SJCRH30 (cell line): ENCODE results near the gene NPHP4. TPM values are rescaled to one million over a fixed set of nuclear protein-coding genes. Genes with fewer than 3 reads are reported as not detected.
"Not testable (repeated sequence)": the region's sequence is repeated elsewhere in the genome, so short reads cannot be mapped to it uniquely, and the experiment has no call there.

Source experiments
- DNase-seq, 2 experiments: peaks; one replicate each; pipeline ENCODE4 v3.0.0-alpha.2; 2015 to 2020
- H3K27ac ChIP-seq: fragments of 250-450 bp; sonication (Bioruptor Pico); 2 replicates; pipeline ENCODE4 v1.5.1; 2020; ENCODE audit warnings: mild to moderate bottlenecking, moderate library complexity
- H3K27me3 ChIP-seq: fragments of 250-450 bp; sonication (Bioruptor Pico); 2 replicates; pipeline ENCODE4 v1.5.1; 2020; ENCODE audit warnings: mild to moderate bottlenecking, moderate library complexity
- H3K36me3 ChIP-seq: fragments of 250-450 bp; sonication (Bioruptor Pico); 2 replicates; pipeline ENCODE4 v1.5.1; 2020; ENCODE audit warnings: mild to moderate bottlenecking, moderate library complexity
- H3K4me1 ChIP-seq: fragments of 250-450 bp; sonication (Bioruptor Pico); 2 replicates; pipeline ENCODE4 v1.5.1; 2020; ENCODE audit warnings: mild to moderate bottlenecking, moderate library complexity
- H3K4me3 ChIP-seq: fragments of 250-450 bp; sonication (Bioruptor Pico); 2 replicates; pipeline ENCODE4 v1.5.1; 2020; ENCODE audit warnings: mild to moderate bottlenecking, moderate library complexity
- H3K9me3 ChIP-seq: fragments of 250-450 bp; sonication (Bioruptor Pico); replicated peaks from 2 replicates; pipeline ENCODE4 v1.5.1; 2020; ENCODE audit warnings: mild to moderate bottlenecking, moderate library complexity
- total RNA-seq: library from RNA; depleted of rRNA; stranded (reverse); fragments of >200 nt; shearing (Covaris generic); gene quantifications from 2 replicates; pipeline ENCODE4 v1.2.3, GENCODE V29; 2014

Gene NPHP4
- total RNA-seq, 1 experiment from 2014 or later, result 7.3 TPM

DNA sequence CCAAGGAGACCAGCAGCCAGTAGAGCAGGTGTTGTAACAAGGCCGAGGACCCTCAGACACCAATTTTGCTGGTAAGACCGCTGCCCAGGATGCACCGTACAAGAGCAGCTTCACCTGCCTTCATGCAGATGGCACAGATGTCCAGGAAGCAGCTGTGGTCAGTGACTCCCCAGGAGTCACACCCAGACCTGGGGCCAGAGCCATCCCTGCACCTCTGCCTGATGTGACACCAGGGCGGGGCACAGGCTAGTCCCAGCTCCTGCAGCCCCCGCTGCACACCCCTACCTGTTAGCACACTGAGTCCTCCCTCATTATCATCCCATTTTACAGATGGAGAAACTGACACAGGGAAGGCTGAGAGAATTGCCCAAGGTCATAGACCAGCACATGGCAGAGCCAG, 37.1 kb upstream of the NPHP4 start:
- H3K36me3 ChIP-seq, result no peaks in the 10 kb centered on the region
- no peak overlapping the region for H3K27ac ChIP-seq
- H3K27me3 ChIP-seq, result peaks cover 3% of the 10 kb centered on the region; the same call in 1 of the 2 replicates

GRCh38 chr1:6028042-6028850, 36.0 kb upstream of the NPHP4 start:
- Histone ChIP-seq H3K4me1 (peaks cover 7% of the 10 kb centered on the region; the same call in 1 of the 2 replicates), H3K27me3 (0 out of 2 replicates have a peak, but pooled peaks cover 3% of the 10 kb centered on the region), H3K4me3 (no peak overlapping the region), H3K36me3 (no peaks in the 10 kb centered on the region), H3K27ac (no peak overlapping the region), H3K9me3 (no peaks in the 10 kb centered on the region)
- DNase-seq, result no peak

More for the DNA sequence above, 37.1 kb upstream of the NPHP4 start:
- peaks cover 7% of the 10 kb centered on the region; the same call in 1 of the 2 replicates for H3K4me1 ChIP-seq
- no peak overlapping the region for H3K4me3 ChIP-seq
- H3K9me3 ChIP-seq, result no peaks in the 10 kb centered on the region
- DNase-seq, result no peak

- Histone ChIP-seq H3K36me3 (no peaks in the 10 kb centered on the region), H3K4me1 (peaks cover 7% of the 10 kb centered on the region; the same call in 1 of the 2 replicates), H3K27me3 (0 out of 2 replicates have a peak, but pooled peaks cover 3% of the 10 kb centered on the region), H3K9me3 (no peaks in the 10 kb centered on the region), H3K27ac (no peak overlapping the region), H3K4me3 (no peak overlapping the region)
- DNase-seq, result no peak
These were observed 35.4 kb upstream of the NPHP4 start for GRCh38 chr1:6027591-6027990.

- H3K4me1 ChIP-seq, result peaks cover 7% of the 10 kb centered on the region; the same call in 1 of the 2 replicates
- peak; percentile 35 to 52 for DNase-seq
- no peak overlapping the region for H3K4me3 ChIP-seq
- H3K9me3 ChIP-seq, result no peaks in the 10 kb centered on the region
- no peak overlapping the region for H3K27ac ChIP-seq
- 0 out of 2 replicates have a peak, but pooled peaks cover 3% of the 10 kb centered on the region for H3K27me3 ChIP-seq
- no peaks in the 10 kb centered on the region for H3K36me3 ChIP-seq
These were observed 34.0 kb upstream of the NPHP4 start for GRCh38 chr1:6026095-6026809.

DNA sequence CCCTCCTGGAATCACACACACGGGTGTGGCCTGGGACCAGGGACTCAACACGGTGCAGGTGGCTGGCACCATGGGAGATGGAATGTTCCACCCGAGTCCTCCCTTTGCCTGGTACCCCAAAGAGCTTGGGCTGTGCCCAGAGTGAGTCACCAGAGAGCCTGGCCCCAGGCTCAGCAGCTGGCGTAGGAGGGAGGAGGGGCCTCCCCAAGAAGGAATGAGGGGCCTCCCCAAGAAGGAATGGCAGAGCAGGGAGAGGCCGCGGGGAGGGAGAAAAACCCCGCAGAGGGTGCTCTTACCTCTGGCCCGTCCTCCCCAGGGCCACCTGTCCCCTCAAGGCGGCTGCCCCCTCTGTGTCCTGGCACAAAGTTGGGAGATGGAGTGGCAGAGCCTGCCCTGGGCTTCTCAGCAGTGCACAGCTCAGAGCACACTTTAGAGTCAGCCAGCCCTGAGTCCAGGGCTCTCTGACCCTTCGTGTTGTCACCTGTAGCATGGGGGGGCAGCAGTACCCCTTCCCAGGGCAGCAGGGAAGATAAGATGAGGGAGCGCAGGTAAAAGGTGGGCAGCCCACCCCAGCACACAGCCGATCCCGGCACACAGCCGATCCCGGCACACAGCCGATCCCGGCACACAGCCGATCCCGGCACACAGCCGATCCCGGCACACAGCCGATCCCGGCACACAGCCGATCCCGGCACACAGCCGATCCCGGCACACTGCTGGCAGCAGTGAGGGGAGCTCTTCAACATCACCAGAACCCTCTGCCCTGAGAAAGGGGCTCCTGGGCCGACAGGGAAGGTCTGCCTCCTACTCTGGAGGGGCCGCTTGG, 33.3 kb upstream of the NPHP4 start:
- no peak overlapping the region for H3K4me3 ChIP-seq

GRCh38 chr1:6024376-6024775, 32.2 kb upstream of the NPHP4 start:
- no peaks in the 10 kb centered on the region for H3K9me3 ChIP-seq

More for the DNA sequence above, 33.3 kb upstream of the NPHP4 start:
- Histone ChIP-seq H3K27ac (no peak overlapping the region), H3K36me3 (no peaks in the 10 kb centered on the region), H3K9me3 (no peaks in the 10 kb centered on the region), H3K4me1 (peaks cover 7% of the 10 kb centered on the region; the same call in 1 of the 2 replicates), H3K27me3 (0 out of 2 replicates have a peak, but pooled peaks cover 3% of the 10 kb centered on the region)
- peak in 1 of 2 experiments; percentile 40 for DNase-seq

GRCh38 chr1:6023346-6023745, 31.1 kb upstream of the NPHP4 start:
- 0 out of 2 replicates have a peak, but pooled peaks cover 3% of the 10 kb centered on the region for H3K27me3 ChIP-seq
- no peaks in the 10 kb centered on the region for H3K9me3 ChIP-seq
- H3K27ac ChIP-seq, result no peak overlapping the region
- DNase-seq, result no peak
- no peak overlapping the region for H3K4me3 ChIP-seq
- peaks cover 7% of the 10 kb centered on the region; the same call in 1 of the 2 replicates for H3K4me1 ChIP-seq
- no peaks in the 10 kb centered on the region for H3K36me3 ChIP-seq

More at GRCh38 chr1:6024376-6024775, 32.2 kb upstream of the NPHP4 start:
- Histone ChIP-seq H3K27me3 (0 out of 2 replicates have a peak, but pooled peaks cover 3% of the 10 kb centered on the region), H3K4me1 (peaks cover 7% of the 10 kb centered on the region; the same call in 1 of the 2 replicates), H3K4me3 (no peak overlapping the region), H3K36me3 (no peaks in the 10 kb centered on the region), H3K27ac (no peak overlapping the region)
- no peak for DNase-seq

DNA sequence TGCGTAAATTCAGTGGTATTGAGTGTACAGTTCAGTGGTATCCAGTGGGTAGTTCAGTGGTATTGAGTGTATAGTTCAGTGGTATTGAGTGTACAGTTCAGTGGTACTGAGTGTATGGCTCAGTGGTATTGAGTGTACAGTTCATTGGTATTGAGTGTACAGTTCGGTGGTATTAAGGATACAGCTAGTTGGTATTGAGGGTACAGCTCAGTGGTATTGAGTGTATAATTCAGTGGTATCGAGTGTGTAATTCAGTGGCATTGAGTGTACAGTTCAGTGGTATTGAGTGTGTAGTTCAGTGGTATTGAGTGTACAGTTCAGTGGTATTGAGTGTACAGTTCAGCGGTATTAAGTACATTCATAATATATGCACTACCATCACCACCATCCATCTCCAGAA, 30.0 kb upstream of the NPHP4 start:
- H3K9me3 ChIP-seq, result no peaks in the 10 kb centered on the region
- 0 out of 2 replicates have a peak, but pooled peaks cover 8% of the 10 kb centered on the region for H3K27me3 ChIP-seq
- H3K36me3 ChIP-seq, result no peaks in the 10 kb centered on the region
- H3K4me3 ChIP-seq, result no peak overlapping the region
- H3K4me1 ChIP-seq, result peaks cover 7% of the 10 kb centered on the region; the same call in 1 of the 2 replicates
- no peak for DNase-seq
- H3K27ac ChIP-seq, result no peak overlapping the region

DNA sequence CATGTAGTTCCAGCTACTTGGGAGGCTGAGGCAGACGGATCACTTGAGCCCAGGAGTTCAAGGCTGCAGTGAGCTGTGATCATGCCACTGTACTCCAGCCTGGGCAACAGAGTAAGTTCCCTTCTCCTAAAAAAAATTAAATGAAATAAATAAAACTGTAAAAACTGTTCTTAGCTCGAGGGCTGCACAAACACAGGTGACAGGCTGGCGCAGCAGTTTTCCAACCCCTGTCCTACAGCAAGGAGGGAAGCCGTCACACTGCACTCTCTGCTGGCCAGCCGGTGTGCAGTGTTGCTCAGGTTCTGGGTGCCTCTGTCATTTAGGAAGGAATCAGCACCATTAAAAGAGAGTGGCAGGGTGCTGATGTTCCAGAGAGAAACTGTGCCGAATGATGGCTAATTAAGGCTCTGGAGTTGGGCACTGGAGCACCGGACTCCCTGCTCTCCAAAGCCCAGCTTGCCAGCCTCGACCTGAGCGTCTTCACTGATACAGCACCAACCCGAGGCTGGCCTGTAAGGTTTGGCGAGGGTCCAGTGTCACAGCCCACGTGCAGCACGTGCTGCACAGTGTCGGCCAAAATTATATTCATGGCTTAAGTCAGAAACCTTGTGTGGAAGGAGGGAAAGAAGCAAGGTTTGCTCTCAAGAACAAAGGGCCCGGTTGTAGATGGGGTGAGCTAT, 27.1 kb upstream of the NPHP4 start:
- no peak overlapping the region for H3K4me3 ChIP-seq
- H3K36me3 ChIP-seq, result no peaks in the 10 kb centered on the region
- H3K4me1 ChIP-seq, result peaks cover 6% of the 10 kb centered on the region; the same call in 1 of the 2 replicates
- H3K9me3 ChIP-seq, result no peaks in the 10 kb centered on the region
- 0 out of 2 replicates have a peak, but pooled peaks cover 5% of the 10 kb centered on the region for H3K27me3 ChIP-seq
- H3K27ac ChIP-seq, result no peak overlapping the region
- DNase-seq, result no peak

DNA sequence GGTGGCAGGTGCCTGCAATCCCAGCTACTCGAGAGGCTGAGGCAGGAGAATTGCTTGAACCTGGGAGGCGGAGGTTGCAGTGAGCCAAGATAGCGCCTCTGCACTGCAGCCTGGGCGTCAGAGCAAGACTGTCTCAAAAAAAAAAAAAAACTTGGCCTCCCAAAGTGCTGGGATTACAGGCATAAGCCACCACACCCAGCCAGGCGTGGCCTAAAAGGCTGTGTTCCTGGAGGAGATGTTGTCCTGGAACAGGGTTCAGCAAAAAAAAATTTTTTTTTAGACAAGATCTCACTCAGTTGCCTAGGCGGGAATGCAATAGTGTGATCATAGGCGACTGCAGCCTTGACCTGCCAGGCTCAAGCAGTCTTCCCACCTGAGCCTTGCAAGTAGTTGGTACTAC, 25.4 kb upstream of the NPHP4 start:
- not testable (repeated sequence) for H3K9me3 ChIP-seq, DNase-seq, H3K4me1 ChIP-seq, H3K4me3 ChIP-seq, H3K27me3 ChIP-seq, H3K36me3 ChIP-seq, H3K27ac ChIP-seq

- Histone ChIP-seq H3K27me3 (0 out of 2 replicates have a peak, but pooled peaks cover 5% of the 10 kb centered on the region), H3K9me3 (no peaks in the 10 kb centered on the region), H3K27ac (no peak overlapping the region), H3K4me3 (no peak overlapping the region), H3K4me1 (peaks cover 6% of the 10 kb centered on the region; the same call in 1 of the 2 replicates), H3K36me3 (no peaks in the 10 kb centered on the region)
- DNase-seq, result peak in 1 of 2 experiments; percentile 44
These were observed 24.1 kb upstream of the NPHP4 start for GRCh38 chr1:6016191-6016865.

GRCh38 chr1:6014130-6014999, 22.1 kb upstream of the NPHP4 start:
- Histone ChIP-seq H3K9me3 (no peaks in the 10 kb centered on the region), H3K4me1 (peaks cover 6% of the 10 kb centered on the region; the same call in 1 of the 2 replicates), H3K27ac (no peak overlapping the region), H3K27me3 (0 out of 2 replicates have a peak, but pooled peaks cover 5% of the 10 kb centered on the region), H3K4me3 (no peak overlapping the region), H3K36me3 (no peaks in the 10 kb centered on the region)
- no peak for DNase-seq
